ENCODE results near the gene CHMP2A.

DNA sequence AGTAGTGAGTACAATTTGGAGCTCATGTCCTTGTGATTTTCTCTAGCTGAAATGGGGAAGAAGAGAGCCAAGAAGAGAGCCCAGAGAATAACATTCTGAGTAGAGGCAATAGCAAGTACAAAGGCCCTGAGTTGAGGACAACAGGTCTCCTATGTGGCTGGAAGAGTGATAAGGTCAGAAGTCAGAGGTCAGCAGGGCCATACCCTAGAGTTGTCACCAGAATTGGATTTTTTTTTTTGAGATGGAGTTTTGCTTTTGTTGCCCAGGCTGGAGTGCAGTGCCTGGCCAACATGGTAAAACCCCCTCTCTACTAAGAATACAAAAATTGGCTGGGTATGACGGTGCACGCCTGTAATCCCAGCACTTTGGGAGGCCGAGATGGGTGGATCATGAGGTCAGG lies 19.0 kb downstream of the CHMP2A start:
- TF ChIP-seq, protein P1, sequence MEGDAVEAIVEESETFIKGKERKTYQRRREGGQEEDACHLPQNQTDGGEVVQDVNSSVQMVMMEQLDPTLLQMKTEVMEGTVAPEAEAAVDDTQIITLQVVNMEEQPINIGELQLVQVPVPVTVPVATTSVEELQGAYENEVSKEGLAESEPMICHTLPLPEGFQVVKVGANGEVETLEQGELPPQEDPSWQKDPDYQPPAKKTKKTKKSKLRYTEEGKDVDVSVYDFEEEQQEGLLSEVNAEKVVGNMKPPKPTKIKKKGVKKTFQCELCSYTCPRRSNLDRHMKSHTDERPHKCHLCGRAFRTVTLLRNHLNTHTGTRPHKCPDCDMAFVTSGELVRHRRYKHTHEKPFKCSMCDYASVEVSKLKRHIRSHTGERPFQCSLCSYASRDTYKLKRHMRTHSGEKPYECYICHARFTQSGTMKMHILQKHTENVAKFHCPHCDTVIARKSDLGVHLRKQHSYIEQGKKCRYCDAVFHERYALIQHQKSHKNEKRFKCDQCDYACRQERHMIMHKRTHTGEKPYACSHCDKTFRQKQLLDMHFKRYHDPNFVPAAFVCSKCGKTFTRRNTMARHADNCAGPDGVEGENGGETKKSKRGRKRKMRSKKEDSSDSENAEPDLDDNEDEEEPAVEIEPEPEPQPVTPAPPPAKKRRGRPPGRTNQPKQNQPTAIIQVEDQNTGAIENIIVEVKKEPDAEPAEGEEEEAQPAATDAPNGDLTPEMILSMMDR (IDR thresholded peaks at IDR 0.05): no peak
- TF ChIP-seq POLR2AphosphoS5 (IDR thresholded peaks at IDR 0.05): no peak

All from prostate gland (tissue), 2 donors.